ENCODE measurements around the gene FBH1. TPM values are rescaled to one million over a fixed set of nuclear protein-coding genes. Genes with fewer than 3 reads are reported as not detected.

FBH1 gene
- total RNA-seq, 1 donor from 2014 or later = 76.6 TPM

DNA sequence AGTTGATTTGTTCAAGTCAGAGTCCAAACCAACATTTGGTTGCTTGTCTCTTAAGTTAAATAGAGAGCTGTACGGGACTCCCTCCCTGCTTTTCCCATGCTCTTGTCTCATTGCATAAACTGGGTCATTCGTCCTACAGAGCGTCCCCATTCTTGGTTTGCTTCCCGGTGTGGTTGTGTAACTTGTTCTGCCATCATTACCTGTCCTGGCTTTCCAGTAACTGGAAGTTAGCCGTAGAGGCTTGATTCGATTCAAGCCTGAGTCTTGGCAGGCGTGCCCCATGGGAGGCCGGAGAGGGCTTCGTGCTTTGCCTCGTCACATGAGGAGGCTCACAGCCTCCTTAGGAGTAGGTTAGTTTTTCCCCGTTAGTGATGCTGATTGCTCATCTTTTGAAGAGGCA is 40.2 kb downstream of the FBH1 start:
- H3K9me3 Mint-ChIP-seq = no peaks in the 10 kb centered on the region
- no peak for DNase-seq (ENCODE audit: low spot score in 2 of 2, unreplicated experiment in 2 of 2)
- no peaks in the 10 kb centered on the region for H3K4me1 Mint-ChIP-seq
- peaks cover 40% of the 10 kb centered on the region for H3K36me3 Mint-ChIP-seq
- no peaks in the 10 kb centered on the region for H3K27me3 Mint-ChIP-seq (ENCODE audit: low read depth)
- TF ChIP-seq, protein P1, sequence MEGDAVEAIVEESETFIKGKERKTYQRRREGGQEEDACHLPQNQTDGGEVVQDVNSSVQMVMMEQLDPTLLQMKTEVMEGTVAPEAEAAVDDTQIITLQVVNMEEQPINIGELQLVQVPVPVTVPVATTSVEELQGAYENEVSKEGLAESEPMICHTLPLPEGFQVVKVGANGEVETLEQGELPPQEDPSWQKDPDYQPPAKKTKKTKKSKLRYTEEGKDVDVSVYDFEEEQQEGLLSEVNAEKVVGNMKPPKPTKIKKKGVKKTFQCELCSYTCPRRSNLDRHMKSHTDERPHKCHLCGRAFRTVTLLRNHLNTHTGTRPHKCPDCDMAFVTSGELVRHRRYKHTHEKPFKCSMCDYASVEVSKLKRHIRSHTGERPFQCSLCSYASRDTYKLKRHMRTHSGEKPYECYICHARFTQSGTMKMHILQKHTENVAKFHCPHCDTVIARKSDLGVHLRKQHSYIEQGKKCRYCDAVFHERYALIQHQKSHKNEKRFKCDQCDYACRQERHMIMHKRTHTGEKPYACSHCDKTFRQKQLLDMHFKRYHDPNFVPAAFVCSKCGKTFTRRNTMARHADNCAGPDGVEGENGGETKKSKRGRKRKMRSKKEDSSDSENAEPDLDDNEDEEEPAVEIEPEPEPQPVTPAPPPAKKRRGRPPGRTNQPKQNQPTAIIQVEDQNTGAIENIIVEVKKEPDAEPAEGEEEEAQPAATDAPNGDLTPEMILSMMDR (IDR thresholded peaks at IDR 0.05; ENCODE audit: unreplicated experiment) = no peak
- no peak overlapping the region for H3K4me3 Mint-ChIP-seq
- no peak overlapping the region for H3K27ac Mint-ChIP-seq

GRCh38 chr10:5932345-5932744 is 42.3 kb downstream of the FBH1 start:
- peaks cover 32% of the 10 kb centered on the region for H3K36me3 Mint-ChIP-seq
- no peaks in the 10 kb centered on the region for H3K4me1 Mint-ChIP-seq
- no peak overlapping the region for H3K27ac Mint-ChIP-seq
- no peaks in the 10 kb centered on the region for H3K9me3 Mint-ChIP-seq
- no peak for DNase-seq (ENCODE audit: low spot score in 2 of 2, unreplicated experiment in 2 of 2)
- TF ChIP-seq, protein P1 (IDR thresholded peaks at IDR 0.05; ENCODE audit: unreplicated experiment) = no peak
- no peak overlapping the region for H3K4me3 Mint-ChIP-seq
- H3K27me3 Mint-ChIP-seq (ENCODE audit: low read depth) = no peaks in the 10 kb centered on the region

DNA sequence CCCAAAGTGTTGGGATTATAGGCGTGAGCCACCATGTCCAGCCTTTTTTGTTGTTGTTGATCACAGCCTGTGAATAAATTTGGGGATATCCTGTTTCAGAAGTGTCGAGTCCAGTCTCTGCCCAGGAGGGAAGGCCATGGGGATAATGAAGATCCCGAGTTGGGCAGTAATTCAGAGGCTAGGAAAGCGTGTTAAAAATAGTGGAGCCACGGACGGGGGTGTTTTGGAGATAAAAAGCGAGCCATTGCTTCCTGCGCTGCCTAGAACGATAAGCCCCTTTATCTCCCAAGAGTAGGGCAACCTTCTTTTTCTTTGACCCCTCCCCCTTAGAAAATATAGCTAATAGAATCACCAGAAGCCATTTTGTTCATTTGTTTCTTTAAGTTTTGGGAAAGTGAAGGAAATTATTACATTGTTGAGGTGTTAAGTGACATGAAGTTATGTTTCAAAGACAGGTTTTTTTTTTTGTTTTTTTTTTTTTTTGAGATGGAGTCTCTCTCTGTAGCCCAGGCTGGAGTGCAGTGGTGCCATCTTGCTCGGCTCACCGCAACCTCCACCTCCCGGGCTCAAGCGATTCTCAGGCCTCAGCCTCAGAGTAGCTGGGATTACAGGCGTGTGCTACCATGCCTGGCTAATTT is 44.0 kb downstream of the FBH1 start:
- no peaks in the 10 kb centered on the region for H3K9me3 Mint-ChIP-seq
- H3K27ac Mint-ChIP-seq = no peak overlapping the region
- DNase-seq (ENCODE audit: low spot score in 2 of 2, unreplicated experiment in 2 of 2) = no peak
- TF ChIP-seq, protein P1 (IDR thresholded peaks at IDR 0.05; ENCODE audit: unreplicated experiment) = no peak
- no peak overlapping the region for H3K4me3 Mint-ChIP-seq
- no peaks in the 10 kb centered on the region for H3K4me1 Mint-ChIP-seq
- H3K27me3 Mint-ChIP-seq (ENCODE audit: low read depth) = no peaks in the 10 kb centered on the region
- peaks cover 35% of the 10 kb centered on the region for H3K36me3 Mint-ChIP-seq

GRCh38 chr10:5935628-5936027 is 45.6 kb downstream of the FBH1 start:
- Mint-ChIP-seq H3K36me3 (peaks cover 29% of the 10 kb centered on the region), H3K27me3 (ENCODE audit: low read depth) (no peaks in the 10 kb centered on the region), H3K4me3 (no peak overlapping the region), H3K9me3 (no peaks in the 10 kb centered on the region), H3K4me1 (no peaks in the 10 kb centered on the region), H3K27ac (no peak overlapping the region)
- no peak for DNase-seq (ENCODE audit: low spot score in 2 of 2, unreplicated experiment in 2 of 2)
- TF ChIP-seq, protein P1 (IDR thresholded peaks at IDR 0.05; ENCODE audit: unreplicated experiment) = no peak

DNA sequence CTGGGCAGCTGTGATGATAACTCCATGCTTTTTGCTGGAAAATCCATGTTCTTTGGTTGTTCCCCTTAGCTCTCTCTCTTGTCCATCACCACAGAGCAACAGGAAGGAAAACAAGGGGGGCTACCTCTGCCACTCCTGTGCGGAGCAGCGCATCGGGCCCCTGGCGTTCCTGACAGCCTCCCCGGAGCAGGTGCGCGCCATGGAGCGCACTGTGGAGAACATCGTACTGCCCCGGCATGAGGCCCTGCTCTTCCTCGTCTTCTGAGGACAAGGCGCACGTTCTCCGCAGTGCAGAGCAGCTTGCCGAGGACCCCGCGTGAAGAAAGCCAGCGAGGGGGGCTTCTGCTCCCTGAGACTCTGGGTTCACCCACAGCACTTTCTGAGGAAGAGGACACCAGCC is 47.0 kb downstream of the FBH1 start:
- Mint-ChIP-seq H3K9me3 (no peaks in the 10 kb centered on the region), H3K27me3 (ENCODE audit: low read depth) (no peaks in the 10 kb centered on the region), H3K36me3 (peaks cover 27% of the 10 kb centered on the region), H3K4me1 (no peaks in the 10 kb centered on the region), H3K4me3 (no peak overlapping the region), H3K27ac (no peak overlapping the region)
- no peak for DNase-seq (ENCODE audit: low spot score in 2 of 2, unreplicated experiment in 2 of 2)
- TF ChIP-seq, protein P1 (IDR thresholded peaks at IDR 0.05; ENCODE audit: unreplicated experiment) = no peak

GRCh38 chr10:5938291-5938690 is 48.2 kb downstream of the FBH1 start:
- H3K27me3 Mint-ChIP-seq (ENCODE audit: low read depth) = no peaks in the 10 kb centered on the region
- H3K4me1 Mint-ChIP-seq = peaks cover 1% of the 10 kb centered on the region
- peaks cover 22% of the 10 kb centered on the region for H3K36me3 Mint-ChIP-seq
- no peak overlapping the region for H3K4me3 Mint-ChIP-seq
- H3K27ac Mint-ChIP-seq = no peak overlapping the region
- DNase-seq (ENCODE audit: low spot score in 2 of 2, unreplicated experiment in 2 of 2) = no peak
- no peaks in the 10 kb centered on the region for H3K9me3 Mint-ChIP-seq
- TF ChIP-seq, protein P1 (IDR thresholded peaks at IDR 0.05; ENCODE audit: unreplicated experiment) = no peak

Measured in mesothelial cell of epicardium (in vitro differentiated cells).